GM19455 (cell line): ENCODE measurements around the gene ARL2BP.

Source experiments
- ATAC-seq: cut with Tn5 transposase; IDR thresholded peaks from one replicate; pipeline ENCODE4 v1.9.1; 2021; ENCODE audit not compliant: unreplicated experiment

Gene ARL2BP

GRCh38 chr16:57282510-57283213, 37.6 kb downstream of the ARL2BP start:
- no peak for ATAC-seq

- ATAC-seq = no peak
These were observed 38.3 kb downstream of the ARL2BP start for GRCh38 chr16:57283214-57283958.

GRCh38 chr16:57283959-57284208, 38.8 kb downstream of the ARL2BP start:
- no peak for ATAC-seq

- ATAC-seq = no peak
These were observed 39.3 kb downstream of the ARL2BP start, which contains the start of gene PLLP for GRCh38 chr16:57284209-57284951. PLLP (minus strand) TSS chr16:57284672; CDS start chr16:57284540, 132 bp downstream.

GRCh38 chr16:57284952-57285363, 39.9 kb downstream of the ARL2BP start:
- no peak for ATAC-seq

GRCh38 chr16:57285379-57285778, 40.3 kb downstream of the ARL2BP start:
- ATAC-seq = no peak

GRCh38 chr16:57289391-57290257, 44.6 kb downstream of the ARL2BP start:
- ATAC-seq = no peak

GRCh38 chr16:57297856-57298255, 52.8 kb downstream of the ARL2BP start:
- no peak for ATAC-seq

GRCh38 chr16:57299009-57299718, 54.1 kb downstream of the ARL2BP start:
- peak; percentile 9 for ATAC-seq

- ATAC-seq = peak; percentile 42
These were observed 54.8 kb downstream of the ARL2BP start for GRCh38 chr16:57299719-57300386.

- ATAC-seq = peak; percentile 85
These were observed 55.5 kb downstream of the ARL2BP start for GRCh38 chr16:57300387-57301125.

GRCh38 chr16:57301126-57301817, 56.2 kb downstream of the ARL2BP start:
- no peak for ATAC-seq
